K562 (cell line): ENCODE measurements around the gene ENHO. TPM values are rescaled to one million over a fixed set of nuclear protein-coding genes. Genes with fewer than 3 reads are reported as not detected.

Experiments
- DNMT1 ChIP-seq: fragments of 450-650 bp; IDR thresholded peaks from 2 replicates; pipeline ENCODE4 v1.6.1; 2016; ENCODE audit warnings: antibody characterized with exemption, mild to moderate bottlenecking
- FOXA1 ChIP-seq: fragments of 450-650 bp; IDR thresholded peaks from 2 replicates; pipeline ENCODE4 v1.6.1; 2016; ENCODE audit warnings: mild to moderate bottlenecking, borderline replicate concordance
- MAZ ChIP-seq, 2 experiments: fragments of 450-650 bp in 1 of 2; sonication (generic) in 1 of 2; formaldehyde crosslinking; IDR thresholded peaks in 1 of 2; conservative IDR thresholded peaks in 1 of 2; 2 replicates each; pipeline versions ENCODE4 v1.4.0 to v1.5.0; 2020; ENCODE audit warnings: mild to moderate bottlenecking in 1 of 2, missing genetic modification reagents in 1 of 2
- NRF1 ChIP-seq, 2 experiments: fragments of 450-650 bp; IDR thresholded peaks in 1 of 2; conservative IDR thresholded peaks in 1 of 2; 2 replicates each; pipeline ENCODE4 v1.6.1; 2014; ENCODE audit warnings: mild to moderate bottlenecking in 2 of 2
- POLR2AphosphoS5 ChIP-seq: IDR thresholded peaks from 2 replicates; pipeline ENCODE4 v1.6.1; 2011; ENCODE audit warnings: mild to moderate bottlenecking, low read depth, low read length, moderate library complexity; ENCODE audit not compliant: control insufficient read depth, insufficient read depth
- RFX7 ChIP-seq: fragments of 250-450 bp; sonication (Bioruptor Pico); IDR thresholded peaks from 2 replicates; pipeline ENCODE4 v1.5.1; 2021; ENCODE audit warnings: mild to moderate bottlenecking
- SRSF7 ChIP-seq: fragments of 200-400 bp; formaldehyde crosslinking; optimal IDR thresholded peaks from 2 replicates; pipeline ENCODE3; 2017; ENCODE audit warnings: mild to moderate bottlenecking, low read depth, low read length
- TAL1 ChIP-seq: fragments of 450-650 bp; IDR thresholded peaks from 2 replicates; pipeline ENCODE4 v1.6.1; 2016; ENCODE audit warnings: mild to moderate bottlenecking
- YY1 ChIP-seq, 3 experiments: IDR thresholded peaks; 2 replicates each; pipeline ENCODE4 v1.6.1; 2011; ENCODE audit warnings: low read length in 2 of 3, mild to moderate bottlenecking in 2 of 3, moderate library complexity in 2 of 3, borderline replicate concordance in 1 of 3, control low read depth in 1 of 3, low read depth in 1 of 3; ENCODE audit not compliant: insufficient read depth in 3 of 3, insufficient replicate concordance in 2 of 3, control insufficient read depth in 1 of 3, insufficient read length in 1 of 3; ENCODE audit errors: extremely low read depth in 1 of 3
- polyA plus RNA-seq, 8 experiments: library from polyadenylated mRNA; depleted of rRNA in 4 of 8; stranded (reverse) in 5 of 8; unstranded in 3 of 8; fragments of >200 nt; fragmentation: Nextera tagmentation in 2 of 8; fragmentation: Illumina TruSeq in 1 of 8; extraction: Ambion mirVana in 2 of 8; extraction: Trizol in 1 of 8; gene quantifications; 2 replicates each; pipeline versions ENCODE4 v1.2.1 to v1.2.3, GENCODE V29; 2011 to 2014; ENCODE audit warnings: inconsistent platforms in 1 of 8, missing spikeins in 1 of 8
- total RNA-seq, 7 experiments: library from RNA; depleted of rRNA in 6 of 7; stranded (reverse); fragments of >200 nt in 6 of 7; fragmentation: Illumina TruSeq in 2 of 7; extraction: Trizol in 2 of 7; gene quantifications; 2 replicates each; pipeline versions ENCODE4 v1.2.1 to v1.2.3, GENCODE V29; 2011 to 2021; ENCODE audit warnings: low replicate concordance in 1 of 7
- TF ChIP-seq, protein P1 (sequence below): fragments of 200-800 bp; sonication (Bioruptor generic); IDR thresholded peaks from 2 replicates; pipeline ENCODE4 v1.6.1; 2017; ENCODE audit warnings: missing genetic modification characterization, missing compliant biosample characterization
- TF ChIP-seq, protein P2 (sequence below): fragments of 250-450 bp; sonication (Bioruptor Pico); IDR thresholded peaks from 2 replicates; pipeline ENCODE4 v1.4.0; 2020
- TF ChIP-seq, protein P3 (sequence below): sonication (generic); formaldehyde crosslinking; IDR thresholded peaks from 2 replicates; pipeline ENCODE4 v1.8.1; 2023; ENCODE audit warnings: missing genetic modification reagents, mild to moderate bottlenecking, borderline replicate concordance

The ENHO gene
- total and polyA plus RNA-seq, 9 of the 15 experiments (the other 6 are each of a cell fraction or from before 2014, with no cell fraction given): 0.24 TPM; not detected in 8

DNA sequence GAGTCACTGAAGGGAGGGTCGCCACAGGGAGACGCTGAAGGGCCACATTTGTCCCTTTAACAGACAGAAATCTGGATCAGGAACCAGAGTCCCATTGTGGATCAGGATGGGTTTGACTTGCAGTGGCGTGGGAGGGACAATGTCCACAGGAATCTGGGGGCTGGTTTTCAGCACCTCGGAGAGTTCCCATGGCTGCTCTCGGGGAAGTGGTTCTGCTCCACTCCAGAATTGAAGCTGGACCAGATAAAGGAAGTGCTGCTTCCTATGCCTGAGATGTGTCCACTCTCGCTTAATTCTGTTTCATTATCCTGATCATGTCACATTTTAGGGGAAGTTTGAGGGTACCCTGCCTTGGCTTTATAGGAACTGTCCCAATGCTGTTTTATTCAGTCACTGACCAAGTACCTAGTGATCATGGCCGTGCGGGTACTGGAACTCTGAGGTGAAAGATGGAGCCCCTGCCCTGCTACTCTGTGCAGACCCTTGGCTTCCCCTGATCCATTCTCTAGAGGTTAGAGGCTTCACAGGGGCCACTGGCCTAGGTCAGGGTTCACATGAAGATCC is 28.7 kb downstream of the ENHO start (continued):
- TF ChIP-seq, protein P1, sequence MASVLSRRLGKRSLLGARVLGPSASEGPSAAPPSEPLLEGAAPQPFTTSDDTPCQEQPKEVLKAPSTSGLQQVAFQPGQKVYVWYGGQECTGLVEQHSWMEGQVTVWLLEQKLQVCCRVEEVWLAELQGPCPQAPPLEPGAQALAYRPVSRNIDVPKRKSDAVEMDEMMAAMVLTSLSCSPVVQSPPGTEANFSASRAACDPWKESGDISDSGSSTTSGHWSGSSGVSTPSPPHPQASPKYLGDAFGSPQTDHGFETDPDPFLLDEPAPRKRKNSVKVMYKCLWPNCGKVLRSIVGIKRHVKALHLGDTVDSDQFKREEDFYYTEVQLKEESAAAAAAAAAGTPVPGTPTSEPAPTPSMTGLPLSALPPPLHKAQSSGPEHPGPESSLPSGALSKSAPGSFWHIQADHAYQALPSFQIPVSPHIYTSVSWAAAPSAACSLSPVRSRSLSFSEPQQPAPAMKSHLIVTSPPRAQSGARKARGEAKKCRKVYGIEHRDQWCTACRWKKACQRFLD: no peak
- TF ChIP-seq TAL1 (no peak), MAZ (CRISPR knock-in tag; conservative IDR thresholded peaks at IDR 0.05 in 1 of 2, IDR thresholded peaks at IDR 0.05 in 1 of 2) (peak in 1 of 2 experiments; percentile 50; a peak in 1 of 4 replicates), YY1 (IDR thresholded peaks at IDR 0.05; ENCODE audit: borderline replicate concordance in 1 of 3, control insufficient read depth in 1 of 3, extremely low read depth in 1 of 3, insufficient read depth in 3 of 3, insufficient read length in 1 of 3, insufficient replicate concordance in 2 of 3, low read depth in 1 of 3, low read length in 2 of 3) (peak in 1 of 3 experiments; percentile 49), SRSF7 (no peak), RFX7 (CRISPR knock-in tag) (no peak), NRF1 (conservative IDR thresholded peaks at IDR 0.05 in 1 of 2, IDR thresholded peaks at IDR 0.05 in 1 of 2) (no peak), FOXA1 (no peak), POLR2AphosphoS5 (no peak), DNMT1 (no peak)
- TF ChIP-seq, protein P2, sequence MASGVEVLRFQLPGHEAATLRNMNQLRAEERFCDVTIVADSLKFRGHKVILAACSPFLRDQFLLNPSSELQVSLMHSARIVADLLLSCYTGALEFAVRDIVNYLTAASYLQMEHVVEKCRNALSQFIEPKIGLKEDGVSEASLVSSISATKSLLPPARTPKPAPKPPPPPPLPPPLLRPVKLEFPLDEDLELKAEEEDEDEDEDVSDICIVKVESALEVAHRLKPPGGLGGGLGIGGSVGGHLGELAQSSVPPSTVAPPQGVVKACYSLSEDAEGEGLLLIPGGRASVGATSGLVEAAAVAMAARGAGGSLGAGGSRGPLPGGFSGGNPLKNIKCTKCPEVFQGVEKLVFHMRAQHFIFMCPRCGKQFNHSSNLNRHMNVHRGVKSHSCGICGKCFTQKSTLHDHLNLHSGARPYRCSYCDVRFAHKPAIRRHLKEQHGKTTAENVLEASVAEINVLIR: no peak
- TF ChIP-seq, protein P3, sequence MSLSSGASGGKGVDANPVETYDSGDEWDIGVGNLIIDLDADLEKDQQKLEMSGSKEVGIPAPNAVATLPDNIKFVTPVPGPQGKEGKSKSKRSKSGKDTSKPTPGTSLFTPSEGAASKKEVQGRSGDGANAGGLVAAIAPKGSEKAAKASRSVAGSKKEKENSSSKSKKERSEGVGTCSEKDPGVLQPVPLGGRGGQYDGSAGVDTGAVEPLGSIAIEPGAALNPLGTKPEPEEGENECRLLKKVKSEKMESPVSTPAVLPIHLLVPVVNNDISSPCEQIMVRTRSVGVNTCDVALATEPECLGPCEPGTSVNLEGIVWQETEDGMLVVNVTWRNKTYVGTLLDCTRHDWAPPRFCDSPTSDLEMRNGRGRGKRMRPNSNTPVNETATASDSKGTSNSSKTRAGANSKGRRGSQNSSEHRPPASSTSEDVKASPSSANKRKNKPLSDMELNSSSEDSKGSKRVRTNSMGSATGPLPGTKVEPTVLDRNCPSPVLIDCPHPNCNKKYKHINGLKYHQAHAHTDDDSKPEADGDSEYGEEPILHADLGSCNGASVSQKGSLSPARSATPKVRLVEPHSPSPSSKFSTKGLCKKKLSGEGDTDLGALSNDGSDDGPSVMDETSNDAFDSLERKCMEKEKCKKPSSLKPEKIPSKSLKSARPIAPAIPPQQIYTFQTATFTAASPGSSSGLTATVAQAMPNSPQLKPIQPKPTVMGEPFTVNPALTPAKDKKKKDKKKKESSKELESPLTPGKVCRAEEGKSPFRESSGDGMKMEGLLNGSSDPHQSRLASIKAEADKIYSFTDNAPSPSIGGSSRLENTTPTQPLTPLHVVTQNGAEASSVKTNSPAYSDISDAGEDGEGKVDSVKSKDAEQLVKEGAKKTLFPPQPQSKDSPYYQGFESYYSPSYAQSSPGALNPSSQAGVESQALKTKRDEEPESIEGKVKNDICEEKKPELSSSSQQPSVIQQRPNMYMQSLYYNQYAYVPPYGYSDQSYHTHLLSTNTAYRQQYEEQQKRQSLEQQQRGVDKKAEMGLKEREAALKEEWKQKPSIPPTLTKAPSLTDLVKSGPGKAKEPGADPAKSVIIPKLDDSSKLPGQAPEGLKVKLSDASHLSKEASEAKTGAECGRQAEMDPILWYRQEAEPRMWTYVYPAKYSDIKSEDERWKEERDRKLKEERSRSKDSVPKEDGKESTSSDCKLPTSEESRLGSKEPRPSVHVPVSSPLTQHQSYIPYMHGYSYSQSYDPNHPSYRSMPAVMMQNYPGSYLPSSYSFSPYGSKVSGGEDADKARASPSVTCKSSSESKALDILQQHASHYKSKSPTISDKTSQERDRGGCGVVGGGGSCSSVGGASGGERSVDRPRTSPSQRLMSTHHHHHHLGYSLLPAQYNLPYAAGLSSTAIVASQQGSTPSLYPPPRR (CRISPR knock-in tag): no peak
